ENCODE measurements around the gene R3HDML. TPM values are rescaled to one million over a fixed set of nuclear protein-coding genes. Genes with fewer than 3 reads are reported as not detected.

R3HDML gene
- total and polyA plus RNA-seq, 10 of the 15 experiments (the other 5 are each of a cell fraction or from before 2014, with no cell fraction given): not detected

DNA sequence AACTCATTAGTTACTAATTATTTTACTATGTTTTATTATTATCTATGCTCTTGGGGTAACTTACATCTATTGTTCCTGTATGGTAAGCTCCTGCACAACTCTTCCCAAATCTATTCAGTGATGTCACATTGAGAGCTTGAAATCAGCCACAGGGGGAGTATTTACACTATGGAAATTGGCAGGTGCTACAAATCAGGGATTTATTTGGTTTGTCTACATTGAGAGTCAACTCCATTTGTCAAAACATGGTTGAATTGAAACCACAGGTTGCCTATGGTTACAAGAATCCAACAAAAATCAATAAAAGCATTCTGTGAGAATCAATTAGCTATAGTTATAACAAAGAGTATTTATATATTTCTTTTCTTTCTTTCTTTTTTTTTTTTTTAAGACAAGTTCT is 22.0 kb upstream of the R3HDML start:
- ChIA-PET POLR2A (no interaction called here), CTCF (interaction anchor here (0.7 to 8.1 kb wide), 4 partner anchors 32 to 112 kb away, joined by 4 to 257 read pairs (median 4); no protein-coding TSS in a partner anchor), RAD21 (ENCODE audit: unreplicated experiment) (interaction anchor here (6.3 kb wide), 1 partner anchor 98 kb away, joined by 73 read pairs; no protein-coding TSS in a partner anchor), SMC1A (ENCODE audit: uncharacterized antibody, unreplicated experiment) (interaction anchor here (0.9 to 7.3 kb wide), 2 partner anchors 19 to 100 kb away, joined by 3 to 118 read pairs; no protein-coding TSS in a partner anchor)
- in situ Hi-C loops (cut with MboI): loop anchor here (5.0 kb wide), 1 partner anchor 98 kb away; no protein-coding TSS in a partner anchor
- no peak for ATAC-seq
- Histone ChIP-seq H3K27me3 (replicated peaks in 1 of 2; ENCODE audit: control insufficient read depth in 2 of 2, insufficient read depth in 2 of 2, low read length in 1 of 2) (no peaks in the 10 kb centered on the region), H2AFZ (ENCODE audit: control insufficient read depth, low read depth, low read length) (no peak overlapping the region), H3K4me3 (no peak overlapping the region), H4K20me1 (ENCODE audit: control insufficient read depth, insufficient read depth) (no peaks in the 10 kb centered on the region), H3K9me3 (replicated peaks; ENCODE audit: control insufficient read depth, insufficient read depth, low read length) (no peaks in the 10 kb centered on the region), H3K4me2 (ENCODE audit: control insufficient read depth, insufficient read depth) (no peak overlapping the region), H3K79me2 (ENCODE audit: control insufficient read depth, insufficient read depth, low read length) (peaks cover 6% of the 10 kb centered on the region; the same call in 1 of the 2 replicates), H3K36me3 (ENCODE audit: control insufficient read depth in 2 of 2, insufficient read depth in 2 of 2, low read length in 1 of 2) (no peaks in the 10 kb centered on the region), H3K27ac (ENCODE audit: control insufficient read depth, insufficient read depth) (no peak overlapping the region), H3K4me1 (ENCODE audit: control insufficient read depth, insufficient read depth, low read length) (no peaks in the 10 kb centered on the region), H3K9ac (ENCODE audit: control insufficient read depth, insufficient read depth, low read length) (no peak overlapping the region)
- intact Hi-C loops (cut with micrococcal nuclease; ENCODE audit: unreplicated experiment): no loop called here
- TF ChIP-seq ZBTB40 (IDR thresholded peaks at IDR 0.05; ENCODE audit: borderline replicate concordance) (no peak), NR2C2 (IDR thresholded peaks at IDR 0.05; ENCODE audit: borderline replicate concordance, control insufficient read depth, insufficient read length, low read depth) (no peak), TCF12 (IDR thresholded peaks at IDR 0.05; ENCODE audit: low read depth, low read length) (no peak), ZSCAN29 (IDR thresholded peaks at IDR 0.05) (no peak), ASH2L (IDR thresholded peaks at IDR 0.05; ENCODE audit: borderline replicate concordance, low read depth) (no peak), LARP7 (IDR thresholded peaks at IDR 0.05) (no peak), PAX5 (IDR thresholded peaks at IDR 0.05; ENCODE audit: borderline replicate concordance, low read depth, low read length) (no peak), MYC (IDR thresholded peaks at IDR 0.05; ENCODE audit: insufficient read depth, insufficient read length, insufficient replicate concordance, low read length, severe bottlenecking) (no peak), SMC3 (IDR thresholded peaks at IDR 0.05; ENCODE audit: borderline replicate concordance, low read length) (no peak), SREBF1 (IDR thresholded peaks at IDR 0.05; ENCODE audit: low read length) (no peak)
- TF ChIP-seq, protein P1, sequence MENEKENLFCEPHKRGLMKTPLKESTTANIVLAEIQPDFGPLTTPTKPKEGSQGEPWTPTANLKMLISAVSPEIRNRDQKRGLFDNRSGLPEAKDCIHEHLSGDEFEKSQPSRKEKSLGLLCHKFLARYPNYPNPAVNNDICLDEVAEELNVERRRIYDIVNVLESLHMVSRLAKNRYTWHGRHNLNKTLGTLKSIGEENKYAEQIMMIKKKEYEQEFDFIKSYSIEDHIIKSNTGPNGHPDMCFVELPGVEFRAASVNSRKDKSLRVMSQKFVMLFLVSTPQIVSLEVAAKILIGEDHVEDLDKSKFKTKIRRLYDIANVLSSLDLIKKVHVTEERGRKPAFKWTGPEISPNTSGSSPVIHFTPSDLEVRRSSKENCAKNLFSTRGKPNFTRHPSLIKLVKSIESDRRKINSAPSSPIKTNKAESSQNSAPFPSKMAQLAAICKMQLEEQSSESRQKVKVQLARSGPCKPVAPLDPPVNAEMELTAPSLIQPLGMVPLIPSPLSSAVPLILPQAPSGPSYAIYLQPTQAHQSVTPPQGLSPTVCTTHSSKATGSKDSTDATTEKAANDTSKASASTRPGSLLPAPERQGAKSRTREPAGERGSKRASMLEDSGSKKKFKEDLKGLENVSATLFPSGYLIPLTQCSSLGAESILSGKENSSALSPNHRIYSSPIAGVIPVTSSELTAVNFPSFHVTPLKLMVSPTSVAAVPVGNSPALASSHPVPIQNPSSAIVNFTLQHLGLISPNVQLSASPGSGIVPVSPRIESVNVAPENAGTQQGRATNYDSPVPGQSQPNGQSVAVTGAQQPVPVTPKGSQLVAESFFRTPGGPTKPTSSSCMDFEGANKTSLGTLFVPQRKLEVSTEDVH (IDR thresholded peaks at IDR 0.05; ENCODE audit: low read depth, partially characterized antibody): no peak
- TF ChIP-seq, protein P2, sequence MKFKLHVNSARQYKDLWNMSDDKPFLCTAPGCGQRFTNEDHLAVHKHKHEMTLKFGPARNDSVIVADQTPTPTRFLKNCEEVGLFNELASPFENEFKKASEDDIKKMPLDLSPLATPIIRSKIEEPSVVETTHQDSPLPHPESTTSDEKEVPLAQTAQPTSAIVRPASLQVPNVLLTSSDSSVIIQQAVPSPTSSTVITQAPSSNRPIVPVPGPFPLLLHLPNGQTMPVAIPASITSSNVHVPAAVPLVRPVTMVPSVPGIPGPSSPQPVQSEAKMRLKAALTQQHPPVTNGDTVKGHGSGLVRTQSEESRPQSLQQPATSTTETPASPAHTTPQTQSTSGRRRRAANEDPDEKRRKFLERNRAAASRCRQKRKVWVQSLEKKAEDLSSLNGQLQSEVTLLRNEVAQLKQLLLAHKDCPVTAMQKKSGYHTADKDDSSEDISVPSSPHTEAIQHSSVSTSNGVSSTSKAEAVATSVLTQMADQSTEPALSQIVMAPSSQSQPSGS (IDR thresholded peaks at IDR 0.05; ENCODE audit: low read length): no peak
- FAIRE-seq: no peak
- no TSS peak for BruUV-seq (replicated peaks)
- no peak for DNase-seq (ENCODE audit: low read depth, low spot score)
